ENCODE results near the gene ELN.

DNA sequence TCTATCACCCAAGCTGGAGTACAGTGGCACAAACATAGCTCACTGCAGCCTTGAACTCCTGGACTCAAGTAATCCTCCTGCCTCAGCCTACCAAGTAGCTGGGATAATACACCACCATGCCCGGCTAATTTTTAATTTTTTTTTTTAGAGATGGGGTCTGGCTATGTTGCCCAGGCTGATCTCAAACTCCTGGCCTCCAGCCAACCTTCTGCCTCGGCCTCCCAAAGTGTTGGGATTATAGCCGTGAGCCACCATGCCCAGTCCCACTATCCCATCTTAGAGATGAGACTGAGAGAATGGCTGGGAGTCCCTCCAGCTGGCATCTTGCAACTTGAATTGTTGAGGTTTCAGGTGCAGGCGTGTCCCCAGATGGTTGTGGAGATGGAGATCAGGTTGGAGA lies 40.7 kb upstream of the ELN start:
- no peak for TF ChIP-seq MYC (IDR thresholded peaks at IDR 0.05; ENCODE audit: low read depth, low read length)
- TF ChIP-seq, protein P1, sequence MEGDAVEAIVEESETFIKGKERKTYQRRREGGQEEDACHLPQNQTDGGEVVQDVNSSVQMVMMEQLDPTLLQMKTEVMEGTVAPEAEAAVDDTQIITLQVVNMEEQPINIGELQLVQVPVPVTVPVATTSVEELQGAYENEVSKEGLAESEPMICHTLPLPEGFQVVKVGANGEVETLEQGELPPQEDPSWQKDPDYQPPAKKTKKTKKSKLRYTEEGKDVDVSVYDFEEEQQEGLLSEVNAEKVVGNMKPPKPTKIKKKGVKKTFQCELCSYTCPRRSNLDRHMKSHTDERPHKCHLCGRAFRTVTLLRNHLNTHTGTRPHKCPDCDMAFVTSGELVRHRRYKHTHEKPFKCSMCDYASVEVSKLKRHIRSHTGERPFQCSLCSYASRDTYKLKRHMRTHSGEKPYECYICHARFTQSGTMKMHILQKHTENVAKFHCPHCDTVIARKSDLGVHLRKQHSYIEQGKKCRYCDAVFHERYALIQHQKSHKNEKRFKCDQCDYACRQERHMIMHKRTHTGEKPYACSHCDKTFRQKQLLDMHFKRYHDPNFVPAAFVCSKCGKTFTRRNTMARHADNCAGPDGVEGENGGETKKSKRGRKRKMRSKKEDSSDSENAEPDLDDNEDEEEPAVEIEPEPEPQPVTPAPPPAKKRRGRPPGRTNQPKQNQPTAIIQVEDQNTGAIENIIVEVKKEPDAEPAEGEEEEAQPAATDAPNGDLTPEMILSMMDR (IDR thresholded peaks at IDR 0.05; ENCODE audit: extremely low read depth in 1 of 2, insufficient read depth in 1 of 2, low read depth in 1 of 2, low read length in 2 of 2), result no peak
- no peak for TF ChIP-seq EZH2 (IDR thresholded peaks at IDR 0.05; ENCODE audit: borderline replicate concordance, low read depth, low read length, severe bottlenecking)
- no peak for TF ChIP-seq POLR2A (IDR thresholded peaks at IDR 0.05; ENCODE audit: low read depth, low read length)

Data from endothelial cell of umbilical vein (primary cell).